ENCODE measurements around the gene ETV3.

DNA sequence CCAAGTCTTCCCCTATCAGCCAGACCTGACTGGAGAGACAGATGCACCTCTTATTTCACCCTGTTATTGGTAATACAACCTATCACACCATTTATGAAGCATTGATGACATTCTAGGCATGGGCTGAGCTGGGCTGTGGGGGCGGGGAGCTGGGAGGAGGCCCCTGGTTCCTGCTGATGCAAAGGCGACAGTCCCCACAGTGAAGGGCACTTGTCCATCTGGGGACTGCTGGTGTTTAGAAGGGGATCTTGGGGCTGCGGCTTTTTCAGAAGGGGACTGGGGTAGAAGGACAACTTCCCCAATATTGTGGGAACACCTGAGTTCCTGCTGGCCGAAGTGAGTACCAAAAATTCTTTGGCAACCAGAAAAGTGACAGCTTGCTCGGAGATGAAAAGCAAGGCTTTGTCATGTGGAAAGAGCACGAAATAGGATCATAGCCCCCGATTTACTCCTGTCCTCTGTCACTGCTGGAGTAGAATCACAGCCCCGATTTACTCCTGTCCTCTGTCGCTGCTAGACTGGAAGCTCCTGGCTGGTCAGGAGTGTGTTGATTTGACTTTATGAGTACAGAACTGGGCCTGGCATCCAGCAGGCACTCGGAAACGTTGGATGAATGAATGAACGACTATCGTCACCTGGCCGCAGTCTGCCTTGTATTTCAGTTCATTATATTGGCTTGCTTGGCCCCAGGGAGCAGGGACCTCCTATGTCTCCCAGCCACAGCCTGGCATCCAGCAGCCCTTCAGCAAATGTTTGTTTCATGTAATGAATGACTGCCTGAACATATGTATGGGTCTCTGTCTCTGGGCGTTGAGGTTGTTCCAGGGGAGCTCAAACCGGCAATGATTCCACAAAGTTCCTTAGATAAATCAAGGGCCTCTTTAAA lies 22.1 kb downstream of the ETV3 start:
- TF ChIP-seq, protein P1, sequence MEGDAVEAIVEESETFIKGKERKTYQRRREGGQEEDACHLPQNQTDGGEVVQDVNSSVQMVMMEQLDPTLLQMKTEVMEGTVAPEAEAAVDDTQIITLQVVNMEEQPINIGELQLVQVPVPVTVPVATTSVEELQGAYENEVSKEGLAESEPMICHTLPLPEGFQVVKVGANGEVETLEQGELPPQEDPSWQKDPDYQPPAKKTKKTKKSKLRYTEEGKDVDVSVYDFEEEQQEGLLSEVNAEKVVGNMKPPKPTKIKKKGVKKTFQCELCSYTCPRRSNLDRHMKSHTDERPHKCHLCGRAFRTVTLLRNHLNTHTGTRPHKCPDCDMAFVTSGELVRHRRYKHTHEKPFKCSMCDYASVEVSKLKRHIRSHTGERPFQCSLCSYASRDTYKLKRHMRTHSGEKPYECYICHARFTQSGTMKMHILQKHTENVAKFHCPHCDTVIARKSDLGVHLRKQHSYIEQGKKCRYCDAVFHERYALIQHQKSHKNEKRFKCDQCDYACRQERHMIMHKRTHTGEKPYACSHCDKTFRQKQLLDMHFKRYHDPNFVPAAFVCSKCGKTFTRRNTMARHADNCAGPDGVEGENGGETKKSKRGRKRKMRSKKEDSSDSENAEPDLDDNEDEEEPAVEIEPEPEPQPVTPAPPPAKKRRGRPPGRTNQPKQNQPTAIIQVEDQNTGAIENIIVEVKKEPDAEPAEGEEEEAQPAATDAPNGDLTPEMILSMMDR (IDR thresholded peaks at IDR 0.05; ENCODE audit: low read depth, low read length) = no peak
- TF ChIP-seq POLR2A (IDR thresholded peaks at IDR 0.05; ENCODE audit: extremely low read depth, insufficient read length) (no peak), MYC (IDR thresholded peaks at IDR 0.05; ENCODE audit: low read depth, low read length) (no peak)
- TF ChIP-seq, protein P2, sequence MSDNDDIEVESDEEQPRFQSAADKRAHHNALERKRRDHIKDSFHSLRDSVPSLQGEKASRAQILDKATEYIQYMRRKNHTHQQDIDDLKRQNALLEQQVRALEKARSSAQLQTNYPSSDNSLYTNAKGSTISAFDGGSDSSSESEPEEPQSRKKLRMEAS (IDR thresholded peaks at IDR 0.05; ENCODE audit: low read depth, low read length) = no peak

Data from NB4 (cell line).